CD4-positive, alpha-beta T cell treated with Interleukin-4 for 4 hours (primary cell): ENCODE data around the gene SLC25A15.
"Not testable (repeated sequence)": the region's sequence is repeated elsewhere in the genome, so short reads cannot be mapped to it uniquely, and the experiment has no call there.

Experiments used
- DNase-seq: peaks from one replicate; pipeline ENCODE4 v3.0.0-alpha.2; 2020

The SLC25A15 gene

DNA sequence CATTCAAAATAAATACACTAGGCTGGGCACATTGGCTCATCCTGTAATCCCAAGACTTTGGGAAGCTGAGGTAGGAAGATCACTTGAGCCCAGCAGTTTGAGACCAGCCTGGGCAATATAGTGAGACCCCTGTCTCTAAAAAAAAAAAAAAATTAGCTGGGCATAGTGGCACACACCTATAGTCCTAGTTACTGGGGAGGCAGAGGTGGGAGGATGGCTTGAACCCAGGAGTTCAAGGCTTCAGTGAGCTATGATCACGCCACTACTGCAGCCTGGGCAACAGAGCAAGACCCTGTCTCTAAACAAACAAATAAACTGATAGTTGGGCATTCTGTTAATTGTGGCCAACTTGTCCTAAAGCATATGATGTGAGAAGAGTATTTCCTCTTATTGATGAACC, 6.4 kb upstream of the SLC25A15 start:
- DNase-seq: not testable (repeated sequence)

DNA sequence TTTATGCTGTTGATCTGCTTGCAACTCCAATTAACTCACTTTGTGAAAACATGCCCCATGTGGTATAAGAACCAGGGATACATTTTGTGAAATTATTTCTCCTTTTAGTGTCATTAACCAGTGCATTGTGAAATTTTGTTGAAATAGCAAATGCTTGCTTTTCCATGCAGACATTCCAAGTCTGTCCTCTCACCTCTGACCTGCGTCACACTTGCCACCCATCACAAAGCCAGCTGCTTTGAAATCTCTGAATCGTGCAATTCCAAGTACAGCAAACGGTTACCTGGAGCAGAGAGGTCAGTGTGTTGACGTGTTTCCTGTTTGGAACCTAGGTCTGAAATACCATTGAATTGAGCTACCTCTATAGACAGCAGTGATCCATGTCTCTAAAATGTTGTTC, 4.9 kb upstream of the SLC25A15 start:
- DNase-seq: no peak

DNA sequence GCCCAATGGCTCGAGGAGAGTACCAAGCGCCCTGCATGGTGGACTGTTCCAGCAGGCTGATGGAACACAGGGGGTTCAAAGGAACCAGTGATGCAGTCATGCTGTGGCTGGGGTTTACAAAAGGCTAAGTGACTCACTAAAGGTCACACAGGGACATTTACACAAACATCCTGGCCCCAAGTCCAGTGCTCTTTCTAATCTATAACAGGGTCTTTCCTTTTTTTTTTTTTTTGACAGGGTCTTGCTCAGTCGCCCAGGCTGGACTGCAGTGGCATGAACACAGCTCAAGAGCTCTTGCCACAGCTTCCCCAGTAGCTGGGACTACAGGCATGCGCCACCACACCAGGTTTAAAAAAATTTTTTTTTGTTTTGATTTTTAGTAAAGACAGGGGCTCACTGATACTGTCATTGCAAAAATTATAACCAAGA, 2.8 kb upstream of the SLC25A15 start:
- no peak for DNase-seq

DNA sequence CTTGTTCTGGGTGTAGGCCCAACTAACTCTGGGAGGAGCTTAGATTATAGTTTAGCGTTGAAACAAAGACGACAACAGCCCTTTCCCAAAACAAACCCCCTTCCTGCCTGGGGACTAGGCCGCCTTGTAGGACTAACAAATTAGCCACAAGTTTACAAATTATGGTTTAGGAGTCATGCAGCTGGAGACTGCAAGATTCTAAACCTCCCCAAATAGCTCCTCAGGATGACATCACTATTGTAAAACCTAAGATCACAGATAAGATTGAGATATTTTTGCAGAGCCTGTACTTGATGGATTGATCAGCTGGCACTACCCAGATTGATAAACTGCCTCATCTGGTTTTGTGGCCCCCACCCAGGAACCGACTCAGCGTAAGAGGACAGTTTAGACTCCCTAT, 2.3 kb upstream of the SLC25A15 start:
- DNase-seq: no peak

DNA sequence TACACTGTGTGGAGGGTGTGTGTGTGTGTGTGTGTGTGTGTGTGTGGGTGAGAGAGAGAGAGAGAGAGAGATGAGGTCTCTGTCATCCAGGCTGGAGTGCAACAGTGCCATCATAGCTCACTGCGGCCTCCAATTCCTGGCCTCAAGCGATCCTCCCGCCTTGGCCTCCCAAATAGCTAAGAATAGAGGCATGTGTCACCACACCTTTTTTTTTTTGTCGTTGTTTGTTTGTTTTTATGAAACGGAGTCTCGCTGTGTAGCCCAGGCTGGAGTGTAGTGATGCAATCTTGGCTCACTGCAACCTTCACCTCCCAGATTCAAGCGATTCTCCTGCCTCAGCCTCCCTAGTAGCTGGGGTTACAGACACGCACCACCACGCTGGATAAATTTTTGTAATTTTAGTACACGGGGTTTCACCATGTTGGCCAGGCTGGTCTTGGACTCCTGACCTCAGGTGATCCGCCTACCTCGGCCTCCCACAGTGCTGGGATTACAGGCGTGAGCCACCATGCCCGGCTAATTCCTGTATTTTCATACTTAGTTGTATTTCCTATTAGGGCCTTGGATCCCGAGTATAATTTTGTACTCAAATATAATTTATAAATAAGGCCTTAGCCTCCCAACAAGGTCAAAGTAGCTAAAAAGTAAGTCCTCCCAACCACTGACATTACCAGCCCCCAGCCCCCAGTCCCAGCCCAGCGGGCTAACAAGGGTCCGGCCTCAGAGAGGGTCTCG, 704 bp upstream of the SLC25A15 start:
- DNase-seq: not testable (repeated sequence)

DNA sequence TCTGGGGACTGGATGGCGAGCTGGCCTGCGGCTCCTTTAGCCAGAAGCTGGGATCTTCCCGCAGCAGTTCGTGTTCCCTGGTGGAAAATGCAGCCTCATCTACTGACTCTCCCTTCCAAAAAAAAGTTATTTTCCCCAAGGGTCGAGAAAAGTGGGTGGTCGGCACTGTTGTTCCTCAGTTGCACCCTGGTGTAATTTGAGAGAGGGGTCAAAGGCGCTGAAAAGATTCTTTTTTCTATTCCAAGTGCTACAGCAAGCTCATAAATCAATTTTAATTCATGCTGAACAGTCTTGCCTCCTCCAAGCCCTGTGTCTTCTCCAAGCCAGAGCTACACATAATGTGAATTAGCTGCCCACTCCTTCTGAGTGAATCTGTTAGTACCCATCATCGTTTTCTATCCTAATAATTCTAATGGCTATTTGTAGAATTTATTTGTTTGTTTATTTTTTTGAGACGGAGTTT, 774 bp downstream of the SLC25A15 start:
- DNase-seq: no peak

DNA sequence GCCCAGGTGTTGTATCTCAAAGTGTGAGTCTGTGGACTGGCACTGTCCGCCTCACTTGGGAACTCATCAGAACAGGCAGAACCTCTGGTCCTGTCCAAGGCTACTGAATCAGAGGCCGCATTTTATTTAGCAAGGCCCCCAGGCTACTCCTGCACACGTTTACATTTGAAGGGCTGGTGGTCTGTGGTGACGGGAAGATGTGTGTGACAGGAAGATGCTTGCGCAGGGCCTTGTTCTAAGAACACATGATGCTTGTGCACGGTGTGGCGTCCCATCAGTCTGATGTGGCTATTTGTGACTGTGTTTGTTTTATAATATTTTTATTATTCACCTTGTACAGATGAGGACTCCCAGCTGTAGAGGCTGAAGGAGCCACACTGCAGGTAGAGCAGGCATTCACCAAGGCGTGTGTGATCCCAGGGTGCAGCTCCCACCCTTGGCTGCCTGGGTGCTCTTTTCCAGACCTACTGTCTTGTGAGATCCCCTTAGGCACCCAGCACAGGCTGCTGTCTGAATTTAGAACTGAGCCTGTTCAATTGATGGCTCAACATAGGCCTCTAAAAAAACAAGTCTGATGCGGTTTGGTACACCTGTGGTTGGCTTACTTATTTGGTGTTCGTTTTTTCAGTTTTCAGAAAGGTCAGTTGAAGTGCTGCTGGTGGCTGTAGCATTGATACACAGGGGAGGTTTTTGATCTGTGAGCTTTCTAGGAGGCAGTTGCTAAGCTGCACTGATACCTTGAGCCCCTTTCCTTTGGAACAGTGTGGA, 3.1 kb downstream of the SLC25A15 start:
- no peak for DNase-seq

DNA sequence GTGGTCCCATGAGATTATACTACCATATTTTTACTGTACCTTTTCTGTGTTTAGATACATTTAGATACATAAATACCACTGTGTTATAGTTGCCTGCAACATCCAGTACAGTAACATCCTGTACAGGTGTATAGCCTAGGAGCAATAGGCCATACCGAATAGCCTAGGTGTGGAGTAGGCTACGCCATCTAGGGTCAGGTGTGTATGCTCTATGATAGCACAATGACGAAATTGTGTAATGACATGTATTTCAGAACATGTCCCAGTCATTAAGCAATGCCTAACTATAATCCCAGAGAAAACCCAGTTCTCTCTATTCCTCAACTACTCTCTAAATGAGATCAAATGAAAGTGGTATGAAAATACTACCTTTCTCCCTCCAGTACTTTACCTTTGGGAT, 3.9 kb downstream of the SLC25A15 start:
- DNase-seq: no peak

DNA sequence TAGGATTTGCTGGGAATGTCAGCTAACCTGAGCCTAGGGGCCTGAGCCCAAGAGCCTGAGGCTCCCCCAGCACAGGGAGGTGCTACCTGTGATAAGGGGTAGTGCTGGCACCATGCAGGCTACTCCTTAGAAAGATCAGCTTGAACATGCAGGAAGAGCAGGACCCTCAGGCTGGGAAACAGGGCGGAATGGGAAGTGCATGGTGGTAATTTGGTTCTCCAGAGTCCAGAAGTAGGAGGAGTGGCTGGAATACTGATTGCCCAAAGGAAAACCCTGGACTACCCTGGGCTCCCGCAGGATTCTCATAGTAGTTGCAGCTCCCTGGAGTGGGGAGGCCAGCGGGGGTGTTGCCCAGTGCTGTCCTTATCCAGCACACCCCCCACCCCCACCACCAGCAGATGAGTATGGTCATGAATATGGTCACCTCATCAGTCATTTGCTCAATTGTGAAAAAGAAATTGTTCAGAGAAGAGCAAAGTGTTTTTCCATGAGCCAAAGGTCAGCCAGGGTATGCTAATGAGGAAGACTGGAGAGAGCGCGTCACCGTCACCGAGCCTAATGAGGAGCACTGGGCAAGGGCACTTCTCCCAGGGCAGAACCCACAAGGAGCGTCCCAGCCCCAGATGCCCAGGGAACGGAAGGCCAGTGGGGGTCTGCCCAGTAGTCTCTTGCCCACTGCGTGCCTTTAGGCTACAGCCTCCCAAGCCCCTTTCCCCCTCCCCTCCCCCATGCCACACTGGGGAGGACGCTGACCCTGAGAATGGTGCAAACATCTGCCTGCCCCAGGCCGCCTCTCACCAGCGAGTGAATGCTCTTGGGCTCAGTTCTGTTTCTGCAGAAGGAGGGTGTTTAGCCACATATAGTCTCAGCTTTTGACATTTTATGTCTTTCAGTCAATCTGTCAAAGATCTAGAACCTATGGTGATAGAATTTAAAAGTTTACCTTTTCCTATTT, 5.3 kb downstream of the SLC25A15 start:
- no peak for DNase-seq

DNA sequence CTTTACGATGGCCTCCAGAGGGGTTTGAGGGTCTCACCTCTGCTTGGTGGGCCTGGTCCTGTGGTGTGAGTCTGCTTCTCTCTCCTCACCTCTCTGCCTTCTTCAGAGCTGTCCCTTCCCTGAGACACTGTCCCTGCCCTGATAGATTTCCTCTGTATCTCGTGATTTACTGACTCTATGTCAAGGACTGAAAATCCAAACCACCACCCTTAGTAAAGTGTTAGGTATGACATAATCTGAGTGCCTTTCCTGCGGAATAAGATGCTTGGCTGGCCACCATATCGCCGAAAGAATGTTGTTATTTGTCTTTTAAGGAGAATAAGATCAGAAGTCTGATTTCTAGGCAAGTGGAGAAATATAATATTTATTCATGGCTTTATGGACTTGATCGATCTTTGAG, 7.2 kb downstream of the SLC25A15 start:
- no peak for DNase-seq

DNA sequence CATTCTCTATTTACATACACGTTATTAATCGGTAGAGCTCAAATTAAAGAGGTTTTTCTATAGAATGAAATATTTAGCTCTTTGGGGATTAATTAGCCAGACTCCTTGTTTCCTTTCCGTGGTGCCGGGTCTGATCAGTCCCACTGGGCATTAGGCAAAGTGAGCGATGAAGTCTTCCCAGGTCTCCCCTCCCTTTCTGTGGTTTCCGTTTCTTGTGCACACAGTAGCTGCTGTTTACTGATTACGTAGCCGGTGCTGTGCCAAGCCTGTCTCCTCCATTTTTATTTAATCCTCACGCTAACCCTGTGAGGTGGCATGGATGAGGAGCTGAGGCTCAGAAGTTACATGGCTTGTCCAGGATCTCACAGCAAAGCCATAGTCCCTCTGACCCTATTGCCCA, 9.0 kb downstream of the SLC25A15 start:
- peak; percentile 15 for DNase-seq

DNA sequence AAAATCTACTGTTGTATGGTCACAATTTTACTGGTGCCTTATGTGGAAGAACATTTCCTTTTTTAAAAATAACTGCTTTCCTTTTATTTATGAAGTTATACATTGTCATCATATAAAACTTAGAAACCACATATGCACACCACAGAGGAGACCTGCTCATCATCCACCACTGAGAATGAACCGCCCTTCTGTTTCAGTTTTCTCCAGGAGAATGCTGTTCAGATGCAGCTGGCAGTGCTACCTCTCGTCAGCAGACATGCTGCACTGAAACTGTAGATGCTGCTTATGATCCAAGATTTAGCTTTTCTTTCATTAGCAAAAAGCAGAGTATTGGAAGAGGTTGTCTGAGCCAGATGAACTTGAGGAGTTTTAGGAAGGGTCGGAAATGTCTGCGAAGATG, 10.1 kb downstream of the SLC25A15 start:
- no peak for DNase-seq

DNA sequence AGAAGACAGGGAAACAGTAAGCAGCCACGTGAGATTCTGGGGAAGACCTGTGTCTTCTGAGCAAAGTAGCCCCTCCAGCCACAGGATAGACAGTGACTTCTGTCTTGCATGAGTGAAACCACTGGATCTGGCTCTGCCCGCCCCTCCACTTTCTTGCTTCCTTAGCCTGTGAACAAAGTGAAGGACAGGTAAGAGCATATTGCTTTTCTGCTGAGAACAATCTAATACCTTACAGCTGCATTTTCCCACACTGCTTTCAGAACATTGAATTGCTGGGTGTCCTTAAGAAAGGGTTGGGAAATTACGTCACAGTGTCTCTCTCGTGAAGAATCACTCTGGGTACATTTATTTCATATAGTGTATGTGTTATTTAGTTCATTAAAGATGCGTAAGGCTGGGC, 11.1 kb downstream of the SLC25A15 start:
- no peak for DNase-seq

DNA sequence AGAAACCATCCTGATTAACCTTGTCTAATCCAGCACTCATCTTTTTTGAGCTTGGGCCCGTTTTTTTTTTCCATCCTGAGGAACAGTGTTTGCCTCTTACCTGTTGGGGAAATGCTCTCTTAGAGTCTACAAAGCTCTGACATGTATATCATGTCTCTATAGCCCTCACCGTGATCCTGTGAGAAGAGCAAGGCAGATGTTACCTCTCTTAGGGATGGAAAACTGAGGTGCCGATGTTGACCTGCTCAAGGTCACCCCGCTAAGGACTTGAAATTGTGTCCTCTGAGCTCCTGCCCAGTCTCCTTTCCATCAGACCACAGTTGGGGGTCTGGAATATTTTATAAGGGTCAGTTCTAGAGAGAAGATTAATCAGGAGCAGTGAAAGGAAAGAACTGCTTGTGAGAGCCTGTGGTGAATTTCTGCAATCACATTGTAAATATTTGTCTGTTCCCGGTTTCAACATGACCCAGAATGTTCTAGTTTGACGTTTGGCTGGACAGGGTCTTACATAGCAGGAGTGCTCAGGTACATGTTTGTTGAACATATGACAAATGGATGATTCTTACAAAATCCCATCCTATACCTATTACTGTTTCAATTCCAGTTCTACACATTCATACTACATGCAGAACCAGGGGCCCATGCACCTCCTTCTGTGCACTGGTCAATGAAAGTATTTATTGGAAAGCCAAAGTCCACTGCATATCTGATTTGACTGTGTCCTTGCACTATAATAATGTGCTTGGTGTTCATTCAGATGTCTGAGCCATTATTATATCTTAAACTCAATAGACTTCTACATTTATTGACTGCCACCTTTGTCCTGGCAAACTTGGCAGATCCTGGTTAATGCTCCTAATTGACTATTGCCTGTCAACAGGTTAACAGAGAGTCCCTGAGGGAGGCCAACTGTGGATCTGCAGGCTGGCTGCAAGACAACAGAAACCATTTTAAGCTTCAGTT, 12.1 kb downstream of the SLC25A15 start:
- DNase-seq: no peak

DNA sequence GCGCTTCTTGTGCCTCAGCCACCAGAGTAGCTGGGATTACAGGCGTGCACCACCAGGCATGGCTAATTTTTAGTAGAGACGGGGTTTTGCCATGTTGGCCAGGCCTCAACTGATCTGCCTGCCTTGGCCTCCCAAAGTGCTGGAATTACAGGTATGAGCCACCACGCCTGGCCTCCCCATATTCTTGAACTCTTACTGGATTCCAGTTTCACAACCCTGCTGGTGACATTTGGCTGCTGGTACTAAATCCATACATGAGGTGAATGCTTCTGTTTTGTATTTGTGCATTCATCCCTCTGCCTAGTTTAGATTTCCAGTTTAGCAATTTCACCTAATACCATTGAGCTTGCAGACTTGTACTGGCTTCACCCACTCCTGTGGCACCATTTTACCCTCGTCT, 13.9 kb downstream of the SLC25A15 start:
- no peak for DNase-seq

DNA sequence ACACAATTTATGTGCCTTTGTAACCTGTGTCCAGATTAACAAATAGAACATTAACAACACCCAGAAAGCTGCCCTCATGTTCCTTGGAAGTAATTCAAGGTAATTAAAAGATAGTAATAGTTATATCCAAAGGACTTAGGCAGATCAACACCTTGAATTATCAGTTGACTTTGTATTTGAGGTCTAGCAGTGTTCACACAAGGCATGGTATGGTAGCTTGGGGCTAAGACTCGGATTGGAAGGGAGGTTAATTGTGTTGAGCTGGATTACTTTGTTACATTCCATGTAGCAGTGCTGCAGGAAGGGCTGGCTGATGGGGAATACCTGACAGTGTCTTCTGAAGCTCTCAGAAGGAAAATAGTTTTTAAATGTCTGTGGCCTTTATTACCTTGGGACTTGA, 16.8 kb downstream of the SLC25A15 start:
- DNase-seq: no peak

DNA sequence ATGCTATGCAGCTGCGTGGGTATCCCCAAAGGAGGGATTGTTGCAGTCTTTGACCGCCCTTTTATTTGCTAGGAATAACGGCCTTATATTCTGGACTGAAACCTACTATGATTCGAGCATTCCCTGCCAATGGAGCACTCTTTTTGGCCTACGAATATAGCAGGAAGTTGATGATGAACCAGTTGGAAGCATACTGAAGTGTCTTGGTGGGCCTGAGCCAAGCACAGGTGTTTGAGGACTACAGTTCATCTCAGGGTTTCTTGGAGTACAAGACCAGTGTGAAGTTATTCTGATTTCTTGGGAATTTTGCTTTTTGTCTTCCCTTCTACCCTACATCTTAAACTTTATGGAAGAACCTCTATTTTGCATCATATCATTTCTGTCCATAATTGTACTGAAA, 20.1 kb downstream of the SLC25A15 start:
- no peak for DNase-seq

DNA sequence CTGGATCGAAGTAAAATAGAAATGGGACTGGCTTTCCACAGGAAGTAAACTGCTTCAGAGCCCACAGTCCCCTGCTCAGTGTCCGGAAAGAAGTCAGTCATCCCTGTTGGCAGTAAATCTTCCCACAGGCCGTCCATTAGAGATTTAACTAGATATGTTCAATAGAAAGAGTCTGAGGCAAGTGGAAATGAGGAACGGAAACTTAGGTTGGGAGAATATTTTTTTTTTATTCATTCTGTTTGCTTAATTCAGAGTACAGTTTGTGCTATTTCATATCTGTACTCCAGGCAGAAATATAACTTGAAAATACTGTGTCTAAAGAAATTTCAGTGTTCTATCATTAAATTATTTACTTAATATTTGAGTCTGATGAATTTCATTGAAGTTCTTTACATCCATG, 22.7 kb downstream of the SLC25A15 start:
- no peak for DNase-seq

DNA sequence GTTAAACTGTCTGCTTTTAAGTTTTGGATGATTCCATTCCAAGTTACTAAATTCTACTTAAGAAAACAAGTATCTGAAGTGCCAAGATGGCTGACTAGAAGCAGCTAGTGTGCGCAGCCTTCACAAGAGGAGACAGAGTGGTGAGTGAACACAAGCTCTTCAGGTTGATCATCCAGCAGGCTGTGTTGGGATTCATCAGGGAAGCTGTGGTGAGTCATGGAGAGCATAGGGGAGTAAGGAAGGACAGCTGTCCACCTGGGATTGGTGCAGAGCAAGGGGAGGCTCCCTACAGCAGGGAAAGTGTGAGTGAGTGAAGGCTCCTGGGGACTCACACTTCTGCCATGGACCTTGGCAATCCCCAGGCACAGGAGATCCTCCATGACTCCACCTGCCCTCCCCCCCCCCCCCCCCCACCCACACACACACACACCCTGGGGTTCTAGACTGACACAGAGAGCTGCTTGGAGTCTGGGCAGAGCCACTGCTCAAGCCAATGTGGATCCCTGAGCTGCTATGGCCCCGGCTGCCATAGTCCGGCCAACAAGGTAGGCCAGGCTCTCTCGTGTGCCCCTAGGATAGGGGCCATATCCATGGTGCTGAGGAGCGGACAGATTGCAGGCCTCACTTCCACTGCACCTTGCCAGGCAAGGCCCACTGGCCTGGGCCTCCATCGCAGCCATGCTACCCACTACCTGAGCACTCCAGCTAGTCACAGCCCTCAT, 23.5 kb downstream of the SLC25A15 start:
- no peak for DNase-seq

DNA sequence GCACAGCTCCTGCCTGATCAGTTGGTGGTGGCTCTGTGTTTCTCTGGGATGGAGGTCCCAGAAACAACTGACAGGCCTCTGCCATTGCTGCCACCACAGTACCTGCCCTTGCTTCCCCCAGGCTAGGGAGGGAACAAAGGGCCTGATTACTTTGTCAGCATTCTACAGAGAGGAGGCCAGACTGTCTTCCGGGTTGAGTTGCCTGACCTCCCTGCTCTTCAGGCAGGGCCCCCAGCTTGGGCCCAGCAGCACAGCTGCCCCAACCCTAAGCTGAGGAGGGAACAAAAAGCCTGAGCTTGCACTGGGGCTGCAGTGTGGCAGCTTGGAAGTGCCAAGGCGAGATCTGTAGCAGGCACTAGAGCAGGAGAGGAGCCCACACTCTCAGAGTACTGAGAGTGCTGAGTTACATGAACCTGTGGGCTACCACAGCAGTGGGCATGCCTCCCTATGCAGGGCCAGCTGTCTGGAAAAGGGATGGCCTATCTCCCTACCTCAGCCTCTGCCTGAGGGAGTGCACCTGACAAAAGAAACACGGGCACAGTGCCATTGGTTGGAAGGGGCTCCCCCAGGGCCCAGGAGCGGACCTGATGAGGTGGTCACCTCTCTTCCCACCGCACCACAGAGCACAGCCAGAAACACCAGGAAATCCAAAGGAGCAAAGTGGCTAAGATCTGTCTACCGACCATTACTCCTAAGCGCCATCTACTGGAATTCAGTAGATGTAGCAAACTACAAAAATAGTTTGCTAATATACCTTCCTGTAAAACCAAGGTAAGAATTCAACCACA, 24.4 kb downstream of the SLC25A15 start:
- DNase-seq: peak; percentile 38

DNA sequence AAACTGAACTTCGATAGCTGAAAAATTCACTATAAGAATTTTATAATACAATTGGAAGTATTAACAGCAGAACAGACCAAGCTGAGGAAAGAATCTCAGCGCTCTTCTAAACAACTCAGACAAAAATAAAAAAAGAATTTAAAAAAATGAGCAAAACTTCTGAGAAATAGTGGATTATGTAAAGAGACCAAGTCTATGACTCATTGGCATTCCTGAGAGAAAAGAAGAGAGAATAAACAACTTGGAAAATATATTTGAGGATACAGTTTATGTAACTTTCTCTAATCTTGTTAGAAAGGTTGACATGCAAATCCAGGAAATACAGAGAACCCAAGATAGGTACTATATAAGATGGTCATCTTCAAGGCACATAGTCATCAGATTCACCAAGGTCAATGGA, 25.4 kb downstream of the SLC25A15 start:
- no peak for DNase-seq
